ENCODE results near the gene RBBP5.

- TF ChIP-seq POLR2AphosphoS5 (IDR thresholded peaks at IDR 0.05; ENCODE audit: low read depth, low read length) (no peak), POLR2A (IDR thresholded peaks at IDR 0.05; ENCODE audit: low read depth, low read length) (no peak)
Measured at GRCh38 chr1:205098242-205098641, 23.5 kb downstream of the RBBP5 start.
